ENCODE results near the gene AMOTL2.

The AMOTL2 gene

GRCh38 chr3:134352031-134352671 lies 22.1 kb downstream of the AMOTL2 start:
- no peak for DNase-seq

- no peak for DNase-seq
Measured at GRCh38 chr3:134351427-134351826, 22.8 kb downstream of the AMOTL2 start.

- DNase-seq: no peak
Measured at GRCh38 chr3:134350861-134351311, 23.4 kb downstream of the AMOTL2 start.

GRCh38 chr3:134350266-134350665 lies 24.0 kb downstream of the AMOTL2 start:
- DNase-seq: no peak

- DNase-seq: no peak
Measured at GRCh38 chr3:134348524-134348923, 25.7 kb downstream of the AMOTL2 start.

GRCh38 chr3:134347551-134347950 lies 26.7 kb downstream of the AMOTL2 start:
- DNase-seq: no peak

- DNase-seq: no peak
Measured at GRCh38 chr3:134346744-134347143, 27.5 kb downstream of the AMOTL2 start.

- DNase-seq: no peak
Measured at GRCh38 chr3:134345202-134345601, 29.0 kb downstream of the AMOTL2 start.

GRCh38 chr3:134344560-134344959 lies 29.7 kb downstream of the AMOTL2 start:
- no peak for DNase-seq

- DNase-seq: no peak
Measured at GRCh38 chr3:134342259-134342658, 32.0 kb downstream of the AMOTL2 start.

- DNase-seq: no peak
Measured at GRCh38 chr3:134341389-134341788, 32.9 kb downstream of the AMOTL2 start.

GRCh38 chr3:134340982-134341365 lies 33.3 kb downstream of the AMOTL2 start:
- no peak for DNase-seq

- DNase-seq: no peak
Measured at GRCh38 chr3:134340362-134340981, 33.8 kb downstream of the AMOTL2 start.

- DNase-seq: no peak
Measured at GRCh38 chr3:134339913-134340312, 34.3 kb downstream of the AMOTL2 start.

GRCh38 chr3:134339331-134339730 lies 34.9 kb downstream of the AMOTL2 start:
- no peak for DNase-seq

GRCh38 chr3:134338516-134339261 lies 35.6 kb downstream of the AMOTL2 start:
- no peak for DNase-seq

- DNase-seq: no peak
Measured at GRCh38 chr3:134338201-134338512, 36.1 kb downstream of the AMOTL2 start.

- no peak for DNase-seq
Measured at GRCh38 chr3:134337511-134338200, 36.6 kb downstream of the AMOTL2 start.

- DNase-seq: no peak
Measured at GRCh38 chr3:134337071-134337482, 37.2 kb downstream of the AMOTL2 start.

- peak; percentile 79 for DNase-seq
Measured at GRCh38 chr3:134336587-134336986, 37.7 kb downstream of the AMOTL2 start.

- no peak for DNase-seq
Measured at GRCh38 chr3:134334901-134335280, 39.4 kb downstream of the AMOTL2 start.

- peak; percentile 55 for DNase-seq
Measured at GRCh38 chr3:134334231-134334900, 39.9 kb downstream of the AMOTL2 start.

All from fibroblast of skin of abdomen (primary cell).